Measurements from ENCODE around the gene ITPKC. TPM values are rescaled to one million over a fixed set of nuclear protein-coding genes. Genes with fewer than 3 reads are reported as not detected.

ITPKC gene
- total RNA-seq, 4 donors from 2014 or later, result 14.7 to 56.1 (median 33.8) TPM

DNA sequence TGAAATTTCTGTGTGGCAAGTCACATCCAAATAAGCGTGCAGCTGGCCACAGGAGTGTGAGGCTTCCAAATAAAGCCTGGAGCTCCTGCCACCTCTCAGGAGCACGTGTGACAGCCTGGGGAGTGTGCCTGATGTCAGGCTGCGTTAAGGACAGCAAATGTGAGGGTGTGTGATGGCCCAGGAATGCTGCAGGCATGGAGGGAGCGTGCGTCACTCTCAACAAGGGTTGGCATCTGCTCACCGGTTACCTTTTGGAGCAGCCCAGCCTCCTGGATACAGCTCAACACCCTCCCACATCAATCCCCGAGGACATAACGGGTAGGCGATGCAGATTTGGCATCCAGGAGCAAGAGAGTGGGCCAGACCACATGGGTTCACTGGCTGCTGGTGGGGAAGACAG is 45.5 kb upstream of the ITPKC start:
- WGBS, 2 donors (ENCODE audit: low coverage in 1 of 2), result 84% methylated on average over 9 of the region's 9 CpGs; no CpG with 5 or more reads in 1 of the 2 donors
- Histone ChIP-seq H3K4me3 (no peak overlapping the region), H3K36me3 (peaks cover 0 to 34% (median 10%) of the 10 kb centered on the region in 4 donors), H3K4me1 (no peaks in the 10 kb centered on the region), H3K27ac (no peak overlapping the region), H3K9me3 (no peaks in the 10 kb centered on the region), H3K27me3 (no peaks in the 10 kb centered on the region)
- DNase-seq, result no peak
- TF ChIP-seq POLR2AphosphoS5 (IDR thresholded peaks at IDR 0.05) (no peak), POLR2A (IDR thresholded peaks at IDR 0.05) (no peak), EP300 (IDR thresholded peaks at IDR 0.05; ENCODE audit: low read depth) (no peak)
- TF ChIP-seq, protein P1, sequence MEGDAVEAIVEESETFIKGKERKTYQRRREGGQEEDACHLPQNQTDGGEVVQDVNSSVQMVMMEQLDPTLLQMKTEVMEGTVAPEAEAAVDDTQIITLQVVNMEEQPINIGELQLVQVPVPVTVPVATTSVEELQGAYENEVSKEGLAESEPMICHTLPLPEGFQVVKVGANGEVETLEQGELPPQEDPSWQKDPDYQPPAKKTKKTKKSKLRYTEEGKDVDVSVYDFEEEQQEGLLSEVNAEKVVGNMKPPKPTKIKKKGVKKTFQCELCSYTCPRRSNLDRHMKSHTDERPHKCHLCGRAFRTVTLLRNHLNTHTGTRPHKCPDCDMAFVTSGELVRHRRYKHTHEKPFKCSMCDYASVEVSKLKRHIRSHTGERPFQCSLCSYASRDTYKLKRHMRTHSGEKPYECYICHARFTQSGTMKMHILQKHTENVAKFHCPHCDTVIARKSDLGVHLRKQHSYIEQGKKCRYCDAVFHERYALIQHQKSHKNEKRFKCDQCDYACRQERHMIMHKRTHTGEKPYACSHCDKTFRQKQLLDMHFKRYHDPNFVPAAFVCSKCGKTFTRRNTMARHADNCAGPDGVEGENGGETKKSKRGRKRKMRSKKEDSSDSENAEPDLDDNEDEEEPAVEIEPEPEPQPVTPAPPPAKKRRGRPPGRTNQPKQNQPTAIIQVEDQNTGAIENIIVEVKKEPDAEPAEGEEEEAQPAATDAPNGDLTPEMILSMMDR (IDR thresholded peaks at IDR 0.05), result no peak
- intact Hi-C loops (cut with DNase I; ENCODE audit: low total_unique reads), result no loop called here
- in situ Hi-C loops (cut with MboI; ENCODE audit: low pct_ligation_motif_present in 1 of 4, low pct_unique_long_range_greater_than_20kb in 1 of 4, low sequenced_read_pairs in 3 of 4), result loop anchor here in 1 of 4 donors (25.0 kb wide), 2 partner anchors 466 to 591 kb away; partner anchors contain the start of gene HNRNPUL1

DNA sequence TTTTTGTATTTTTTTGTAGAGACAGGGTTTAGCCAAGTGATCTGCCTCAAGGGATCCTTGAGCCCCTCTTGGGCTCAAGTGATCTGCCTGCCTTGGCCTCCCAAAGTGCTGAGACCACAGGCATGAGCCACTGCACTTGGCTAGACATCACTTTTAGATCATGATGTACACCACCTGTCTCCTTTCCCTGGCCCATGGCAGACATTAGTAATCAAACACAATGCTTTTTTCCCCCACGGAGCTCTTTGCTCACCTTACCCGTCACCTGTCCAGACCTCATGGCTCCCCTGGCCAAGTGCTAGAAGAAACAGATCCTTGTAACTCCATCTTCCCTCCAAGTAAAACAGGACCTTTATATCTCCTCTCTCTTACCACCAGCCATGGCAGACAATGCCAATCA is 44.9 kb upstream of the ITPKC start:
- Histone ChIP-seq H3K27me3 (no peaks in the 10 kb centered on the region), H3K4me1 (no peaks in the 10 kb centered on the region), H3K4me3 (no peak overlapping the region), H3K9me3 (no peaks in the 10 kb centered on the region), H3K27ac (no peak overlapping the region), H3K36me3 (peaks cover 0 to 38% (median 10%) of the 10 kb centered on the region in 4 donors)
- intact Hi-C loops (cut with DNase I; ENCODE audit: low total_unique reads), result no loop called here
- DNase-seq, result no peak
- in situ Hi-C loops (cut with MboI; ENCODE audit: low pct_ligation_motif_present in 1 of 4, low pct_unique_long_range_greater_than_20kb in 1 of 4, low sequenced_read_pairs in 3 of 4), result loop anchor here in 1 of 4 donors (25.0 kb wide), 2 partner anchors 465 to 590 kb away; partner anchors contain the start of gene HNRNPUL1
- 82 to 89% methylated on average over 1 to 2 of the region's 2 CpGs for WGBS, 2 donors (ENCODE audit: low coverage in 1 of 2)
- no peak for TF ChIP-seq EP300 (IDR thresholded peaks at IDR 0.05; ENCODE audit: low read depth)
- TF ChIP-seq POLR2AphosphoS5 (IDR thresholded peaks at IDR 0.05), result no peak

DNA sequence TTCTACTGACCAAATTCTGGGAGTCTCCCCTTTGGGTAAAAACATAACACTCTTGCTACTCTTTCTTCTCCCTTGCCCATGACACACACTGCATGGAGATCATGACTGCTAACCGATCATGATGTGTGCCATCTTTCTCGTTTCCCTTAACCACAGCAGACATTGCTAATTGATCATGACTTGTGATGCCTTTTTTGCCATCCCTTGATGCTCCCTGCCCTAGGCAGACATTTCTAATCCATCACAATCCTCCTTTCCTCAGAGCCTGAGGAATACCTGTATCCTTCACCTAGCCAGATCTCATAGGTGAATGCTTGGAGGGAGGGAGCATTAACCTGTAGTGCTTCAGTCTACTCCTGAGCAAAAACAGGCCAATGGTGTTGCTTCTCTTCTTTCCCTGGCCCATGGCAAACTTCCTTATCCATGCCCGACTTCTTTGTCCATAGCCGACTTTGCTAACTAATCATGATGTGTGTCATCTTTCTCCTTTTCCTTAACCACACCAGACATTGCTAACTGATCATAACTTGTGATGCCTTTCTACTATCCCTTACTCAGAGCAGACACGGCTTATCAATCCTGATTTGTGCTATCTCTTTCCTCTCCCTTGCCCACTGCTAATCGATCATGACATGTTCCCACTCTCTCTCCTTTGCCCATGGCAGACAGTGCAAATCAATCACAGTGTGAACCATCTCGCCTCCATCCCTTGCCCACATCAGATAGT is 44.2 kb upstream of the ITPKC start:
- Histone ChIP-seq H3K27ac (no peak overlapping the region), H3K4me1 (no peaks in the 10 kb centered on the region), H3K4me3 (no peak overlapping the region), H3K9me3 (no peaks in the 10 kb centered on the region), H3K27me3 (no peaks in the 10 kb centered on the region), H3K36me3 (peaks cover 0 to 38% (median 11%) of the 10 kb centered on the region in 4 donors)
- in situ Hi-C loops (cut with MboI; ENCODE audit: low pct_ligation_motif_present in 1 of 4, low pct_unique_long_range_greater_than_20kb in 1 of 4, low sequenced_read_pairs in 3 of 4) (loop anchor here in 1 of 4 donors (25.0 kb wide), 2 partner anchors 465 to 590 kb away; partner anchors contain the start of gene HNRNPUL1), intact Hi-C loops (cut with DNase I; ENCODE audit: low total_unique reads) (no loop called here)
- no peak for TF ChIP-seq EP300 (IDR thresholded peaks at IDR 0.05; ENCODE audit: low read depth)
- TF ChIP-seq POLR2AphosphoS5 (IDR thresholded peaks at IDR 0.05), result no peak
- TF ChIP-seq, protein P1 (IDR thresholded peaks at IDR 0.05), result no peak
- no peak for TF ChIP-seq POLR2A (IDR thresholded peaks at IDR 0.05)
- 91% methylated on average over 5 to 7 of the region's 7 CpGs for WGBS, 2 donors (ENCODE audit: low coverage in 1 of 2)
- no peak for DNase-seq

DNA sequence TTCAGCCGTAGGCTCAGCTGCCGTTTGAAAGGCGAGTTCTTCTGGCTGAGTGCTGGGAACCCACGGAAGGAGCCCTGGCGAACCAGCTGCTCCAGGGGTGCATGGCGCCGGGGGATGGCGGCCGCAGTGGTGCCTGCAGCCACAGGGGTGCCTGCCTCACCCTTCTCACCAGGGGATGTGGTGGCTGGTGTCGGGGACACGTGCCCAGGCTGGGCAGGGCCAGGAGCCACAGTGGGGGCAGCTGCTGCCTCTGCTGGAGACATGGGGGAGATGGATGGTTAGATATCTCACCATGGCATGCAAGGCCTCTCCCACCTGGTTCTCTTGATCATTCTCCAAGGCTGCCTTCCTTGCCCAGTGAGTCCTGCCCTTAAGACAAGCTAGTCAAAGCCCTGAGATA is 43.5 kb upstream of the ITPKC start:
- intact Hi-C loops (cut with DNase I; ENCODE audit: low total_unique reads) (no loop called here), in situ Hi-C loops (cut with MboI; ENCODE audit: low pct_ligation_motif_present in 1 of 4, low pct_unique_long_range_greater_than_20kb in 1 of 4, low sequenced_read_pairs in 3 of 4) (loop anchor here in 1 of 4 donors (25.0 kb wide), 2 partner anchors 464 to 589 kb away; partner anchors contain the start of gene HNRNPUL1)
- H3K4me3 ChIP-seq, result no peak overlapping the region
- H3K27me3 ChIP-seq, result no peaks in the 10 kb centered on the region
- H3K4me1 ChIP-seq, result no peaks in the 10 kb centered on the region
- peaks cover 0 to 38% (median 14%) of the 10 kb centered on the region in 4 donors for H3K36me3 ChIP-seq
- no peak overlapping the region for H3K27ac ChIP-seq
- TF ChIP-seq POLR2A (IDR thresholded peaks at IDR 0.05), result no peak
- TF ChIP-seq, protein P1 (IDR thresholded peaks at IDR 0.05), result no peak
- TF ChIP-seq EP300 (IDR thresholded peaks at IDR 0.05; ENCODE audit: low read depth), result no peak
- TF ChIP-seq POLR2AphosphoS5 (IDR thresholded peaks at IDR 0.05), result no peak
- DNase-seq, result no peak
- H3K9me3 ChIP-seq, result no peaks in the 10 kb centered on the region
- 75% methylated on average over 2 of the region's 11 CpGs; no CpG with 5 or more reads in 1 of the 2 donors for whole genome bisulfite sequencing, 2 donors (ENCODE audit: low coverage in 1 of 2)
